IMR-90 (cell line): ENCODE results near the gene METTL22.
A peak's percentile ranks its signal among the peaks of the same experiment; 100 is the strongest.

Experiments used
- CEBPB ChIP-seq: IDR thresholded peaks from 2 replicates; pipeline ENCODE4 v1.6.1; 2012; ENCODE audit warnings: low read depth, low read length, improper control_type of control experiment
- CTCF ChIP-seq: conservative IDR thresholded peaks from 2 replicates; pipeline ENCODE4 v1.5.1; 2012; ENCODE audit warnings: mild to moderate bottlenecking, low read depth, low read length, improper control_type of control experiment
- ELK1 ChIP-seq: fragments of 150-350 bp; IDR thresholded peaks from 2 replicates; pipeline ENCODE4 v1.6.1; 2016; ENCODE audit warnings: low read depth, mild to moderate bottlenecking, low read length, moderate library complexity, borderline replicate concordance
- MXI1 ChIP-seq: IDR thresholded peaks from 2 replicates; pipeline ENCODE4 v1.6.1; 2012; ENCODE audit warnings: low read depth, mild to moderate bottlenecking, low read length, moderate library complexity, borderline replicate concordance
- POLR2A ChIP-seq: IDR thresholded peaks from 2 replicates; pipeline ENCODE4 v1.6.1; 2012; ENCODE audit warnings: mild to moderate bottlenecking, low read depth, low read length
- RAD21 ChIP-seq: IDR thresholded peaks from 2 replicates; pipeline ENCODE4 v1.6.1; 2012; ENCODE audit warnings: low read length, improper control_type of control experiment
- RFX5 ChIP-seq: IDR thresholded peaks from 2 replicates; pipeline ENCODE4 v1.8.0; 2012; ENCODE audit warnings: low read depth, mild to moderate bottlenecking, low read length, moderate library complexity
- SMC3 ChIP-seq: fragments of 150-350 bp; IDR thresholded peaks from 2 replicates; pipeline ENCODE4 v1.6.1; 2016; ENCODE audit warnings: low read depth, mild to moderate bottlenecking, antibody characterized with exemption, low read length, moderate library complexity

GRCh38 chr16:8621572-8622314 is at the start of gene METTL22:
- TF ChIP-seq RAD21: no peak
- no peak for TF ChIP-seq CTCF
- peak; percentile 52; the same call in 1 of the 2 replicates for TF ChIP-seq CEBPB
- TF ChIP-seq POLR2A: peak; percentile 80
- TF ChIP-seq MXI1: peak; percentile 5; the same call in 1 of the 2 replicates
- TF ChIP-seq RFX5: no peak
- no peak for TF ChIP-seq ELK1
- no peak for TF ChIP-seq SMC3
